DND-41 (cell line): Measurements from ENCODE around the gene LTB4R2.

ENCODE experiments used
- CTCF ChIP-seq: IDR thresholded peaks from 2 replicates; pipeline ENCODE4 v1.5.1; 2012; ENCODE audit warnings: borderline replicate concordance, low read length, moderate library complexity, mild to moderate bottlenecking; ENCODE audit not compliant: poor library complexity, severe bottlenecking; ENCODE audit errors: extremely low read depth
- EZH2 ChIP-seq: IDR thresholded peaks from 3 replicates; pipeline ENCODE4 v1.6.1; 2012; ENCODE audit warnings: borderline replicate concordance, low read depth, mild to moderate bottlenecking, moderate library complexity, low read length, inconsistent platforms; ENCODE audit not compliant: severe bottlenecking

- TF ChIP-seq CTCF (no peak), EZH2 (no peak)
Observed at GRCh38 chr14:24280797-24281460, 29.0 kb upstream of the LTB4R2 start.
